Measurements from ENCODE around the gene GPR108.

The GPR108 gene

GRCh38 chr19:6700586-6701316 lies 36.6 kb downstream of the GPR108 start:
- no peak for DNase-seq

DNA sequence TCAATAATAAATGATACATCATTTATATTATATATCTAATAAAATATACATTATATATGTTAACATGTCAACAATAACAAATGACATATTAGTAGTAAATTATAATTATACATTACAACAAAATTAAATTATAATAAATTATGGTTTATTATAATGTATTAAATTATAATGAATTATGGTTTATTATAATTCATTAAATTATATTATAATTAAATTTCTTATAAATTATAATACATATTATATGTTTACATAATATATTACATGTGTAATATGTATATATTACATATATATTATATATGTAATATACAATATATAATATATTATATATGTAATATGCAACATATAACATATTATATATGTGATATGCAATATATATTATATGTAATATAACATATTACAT lies 37.4 kb downstream of the GPR108 start:
- no peak for DNase-seq

- no peak for DNase-seq
Measured at GRCh38 chr19:6697291-6697690, 40.1 kb downstream of the GPR108 start.

- no peak for DNase-seq
Measured at GRCh38 chr19:6696239-6696820, 41.0 kb downstream of the GPR108 start.

DNA sequence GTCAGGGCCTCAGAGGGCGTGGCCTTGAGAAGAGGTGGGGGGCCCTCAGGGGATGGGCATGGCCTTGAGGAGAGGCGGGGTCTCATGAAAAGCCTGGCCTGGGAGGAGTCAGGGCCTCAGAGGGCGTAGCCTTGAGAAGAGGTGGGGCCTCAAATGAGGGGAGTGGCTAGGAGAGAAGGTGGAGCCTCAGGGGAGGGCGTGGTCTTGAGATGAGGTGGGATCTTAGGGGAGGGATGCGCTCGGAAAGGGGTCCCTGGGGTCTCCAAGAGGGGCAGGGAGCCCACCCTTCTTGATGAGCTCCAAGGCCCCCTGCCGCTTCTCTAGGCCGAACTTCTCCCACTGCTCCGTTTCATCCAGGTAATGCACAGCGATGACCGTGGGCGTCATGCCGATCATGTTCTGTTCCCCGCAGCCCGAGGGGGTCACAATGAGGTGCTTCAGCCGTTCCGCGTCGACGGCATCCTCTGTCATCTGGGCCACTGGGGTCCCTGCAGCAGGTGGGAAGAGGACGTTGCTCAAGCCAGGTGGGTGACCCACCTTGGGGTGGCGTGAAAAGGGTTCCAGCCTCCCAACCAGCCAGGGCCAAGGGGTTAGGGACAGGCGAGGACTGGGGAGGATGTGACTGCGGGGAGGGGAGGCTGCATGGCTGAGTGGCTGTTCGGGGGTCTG lies 43.1 kb downstream of the GPR108 start:
- DNase-seq, result no peak

GRCh38 chr19:6693681-6694080 lies 43.7 kb downstream of the GPR108 start:
- DNase-seq, result no peak

DNA sequence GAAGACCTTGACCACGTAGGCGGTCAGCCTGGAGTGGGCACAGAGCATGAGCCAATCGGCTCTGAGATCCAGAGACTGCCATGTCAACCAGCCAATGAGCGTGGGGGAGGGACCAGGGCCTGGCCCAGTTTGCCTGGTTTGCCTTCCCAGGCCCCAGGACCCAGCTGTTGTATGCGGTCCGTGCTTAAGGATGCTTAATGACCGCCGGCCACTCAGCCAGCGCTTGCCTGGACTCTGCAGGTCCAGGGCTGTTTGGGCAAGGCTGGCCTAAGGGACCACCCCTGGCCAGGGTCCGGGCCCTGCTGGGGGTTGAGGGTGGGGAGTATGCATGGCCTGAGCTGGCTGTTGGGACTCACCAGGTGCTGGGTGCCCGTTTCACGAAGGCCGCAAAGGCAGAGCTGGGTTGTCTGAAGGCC lies 44.3 kb downstream of the GPR108 start:
- DNase-seq, result no peak

DNA sequence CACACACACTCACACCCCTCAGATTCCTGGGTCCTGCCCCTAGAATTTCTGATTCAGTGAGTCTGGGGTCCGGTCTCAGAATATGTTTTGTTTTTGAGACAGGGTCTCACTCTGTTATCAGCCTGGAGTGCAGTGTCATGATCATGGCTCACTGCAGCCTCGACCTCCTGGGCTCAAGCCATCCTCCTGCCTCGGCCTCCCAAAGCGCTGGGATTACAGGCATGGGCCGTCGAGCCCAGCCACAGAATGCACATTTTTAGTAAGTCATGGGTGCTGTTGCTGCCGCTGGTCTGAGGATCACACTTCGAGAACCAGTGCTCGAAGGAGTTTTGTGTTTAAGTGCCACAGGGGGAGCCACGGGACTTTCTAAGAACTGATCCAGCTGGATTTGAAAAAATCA lies 45.4 kb downstream of the GPR108 start:
- DNase-seq, result no peak

GRCh38 chr19:6691342-6691741 lies 46.0 kb downstream of the GPR108 start:
- no peak for DNase-seq

GRCh38 chr19:6690160-6690885 lies 47.1 kb downstream of the GPR108 start:
- DNase-seq, result no peak

DNA sequence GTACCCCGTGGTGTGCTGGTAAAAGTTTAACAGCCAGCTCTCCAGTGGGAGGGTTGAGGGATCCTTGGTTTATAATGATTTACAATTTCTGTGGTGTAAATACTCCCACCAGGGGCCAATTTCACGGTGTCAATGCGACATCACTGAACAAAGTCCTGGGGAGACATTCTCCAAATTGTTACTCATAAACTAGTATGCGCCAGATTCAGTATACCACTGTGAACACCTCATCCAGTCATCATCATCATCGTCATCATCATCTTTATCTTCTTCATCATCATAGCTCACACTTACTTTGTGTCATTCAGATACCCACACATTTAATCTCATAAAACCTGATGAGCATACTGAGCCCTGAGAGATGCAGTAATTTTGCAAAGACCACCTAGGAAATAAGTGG lies 50.3 kb downstream of the GPR108 start:
- DNase-seq, result no peak

GRCh38 chr19:6686628-6686975 lies 50.8 kb downstream of the GPR108 start:
- no peak for DNase-seq

GRCh38 chr19:6685962-6686627 lies 51.3 kb downstream of the GPR108 start:
- DNase-seq, result no peak

- no peak for DNase-seq
Measured at GRCh38 chr19:6685482-6685881, 51.9 kb downstream of the GPR108 start.

DNA sequence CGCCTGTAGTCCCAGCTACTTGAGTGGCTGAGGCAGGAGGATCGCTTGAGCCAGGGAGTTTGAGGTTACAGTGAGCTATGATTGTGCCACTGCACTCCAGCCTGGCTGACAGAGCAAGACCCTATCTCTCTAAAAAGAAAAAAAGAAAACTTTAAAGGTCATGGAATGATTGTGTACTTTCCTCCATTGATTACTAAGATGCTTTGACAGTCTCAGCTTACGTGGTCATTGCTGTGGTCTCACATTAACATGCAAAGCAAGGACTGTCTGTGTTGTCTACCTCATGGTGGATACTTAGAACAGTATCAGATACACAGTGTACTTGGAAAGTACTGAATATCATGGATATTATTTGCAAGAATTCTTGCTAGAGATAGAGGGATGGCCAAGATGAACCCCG lies 53.4 kb downstream of the GPR108 start:
- DNase-seq, result no peak

DNA sequence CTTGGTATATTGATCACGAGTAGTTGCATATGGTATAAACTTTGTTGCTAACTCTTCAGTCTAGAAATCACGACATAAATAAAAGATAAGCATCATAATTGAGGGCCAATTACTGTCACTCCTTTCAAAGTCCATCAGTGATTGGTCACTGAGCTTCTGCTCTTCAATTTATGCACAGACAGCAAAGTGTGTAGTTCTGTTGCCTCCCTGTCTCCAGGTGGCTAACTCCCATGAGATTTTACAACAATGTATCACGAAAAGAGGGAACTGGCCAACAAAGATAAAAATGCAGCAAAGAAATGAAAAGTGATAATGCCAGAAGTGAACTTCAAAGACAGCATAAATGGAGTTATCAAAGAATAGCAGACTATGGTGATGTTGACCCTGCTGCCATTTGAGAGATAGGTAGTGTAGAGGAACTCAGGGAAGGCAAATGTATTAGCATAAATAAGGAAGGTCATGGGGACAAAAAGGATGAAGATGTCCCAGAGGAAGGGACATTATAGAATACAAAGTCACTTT lies 54.7 kb downstream of the GPR108 start:
- DNase-seq, result no peak

- no peak for DNase-seq
Measured at GRCh38 chr19:6680141-6680540, 57.2 kb downstream of the GPR108 start.

All from bone marrow (tissue), 2 donors.